Fibroblast of skin of right quadriceps (primary cell): ENCODE data around the gene SCARB1.

Experiments
- DNase-seq: peaks from one replicate; pipeline ENCODE4 v3.0.0-alpha.2; 2013

Gene SCARB1

DNA sequence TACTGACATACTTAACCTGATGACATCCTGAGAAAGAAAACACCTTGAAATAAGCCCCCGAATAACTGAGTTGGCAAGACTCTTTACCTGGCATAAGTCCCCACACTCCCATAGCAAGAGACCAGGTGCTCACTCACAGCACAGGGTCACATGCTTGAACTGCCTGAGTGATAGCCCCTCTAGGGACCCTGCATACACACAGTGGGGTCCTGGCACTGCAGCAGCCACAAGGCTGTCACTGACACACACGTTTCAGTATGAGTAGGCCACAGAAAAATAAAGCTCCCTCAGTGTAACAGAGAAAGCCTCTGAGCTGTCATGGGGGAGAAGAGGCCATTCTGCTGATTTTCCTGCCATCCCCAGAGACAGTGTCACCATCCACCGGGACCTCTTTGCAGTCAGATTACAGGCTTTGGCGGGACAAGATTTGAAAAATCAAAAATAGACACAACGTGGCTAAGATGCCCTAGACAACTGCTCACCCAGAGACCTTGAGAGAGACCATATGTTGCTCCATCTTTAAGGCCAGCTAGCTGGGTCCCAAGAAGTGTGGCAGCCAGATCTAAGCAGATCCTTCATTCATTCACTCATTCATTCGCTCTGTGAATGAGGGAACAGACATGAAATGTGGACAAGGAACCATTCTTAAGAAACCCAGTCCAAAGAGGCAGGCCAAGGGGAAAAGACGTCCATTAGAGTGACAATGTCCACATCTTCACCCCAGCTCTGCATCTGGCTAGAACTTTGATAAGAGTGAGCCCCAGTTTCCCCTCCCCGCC is 1.6 kb downstream of the SCARB1 start:
- DNase-seq = no peak

DNA sequence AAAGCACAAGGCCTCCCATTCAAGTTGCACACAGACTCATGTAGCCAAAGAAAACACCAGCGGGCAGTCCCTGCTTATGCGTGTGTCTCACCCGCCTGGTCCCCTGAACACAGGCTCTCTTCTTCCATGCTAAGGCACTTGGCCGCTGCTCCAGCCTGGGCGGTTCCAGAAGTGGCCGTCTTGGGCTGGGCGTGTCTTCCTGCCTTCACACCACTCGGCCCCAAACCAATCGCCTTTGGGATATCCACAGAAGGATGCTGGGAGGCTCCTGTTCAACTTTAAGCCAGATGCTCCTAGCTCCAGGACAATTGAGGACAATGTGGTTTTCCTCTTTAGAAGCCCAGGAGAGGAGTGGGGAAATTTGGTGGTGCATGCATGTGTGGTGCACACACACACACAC is 2.2 kb downstream of the SCARB1 start:
- no peak for DNase-seq

DNA sequence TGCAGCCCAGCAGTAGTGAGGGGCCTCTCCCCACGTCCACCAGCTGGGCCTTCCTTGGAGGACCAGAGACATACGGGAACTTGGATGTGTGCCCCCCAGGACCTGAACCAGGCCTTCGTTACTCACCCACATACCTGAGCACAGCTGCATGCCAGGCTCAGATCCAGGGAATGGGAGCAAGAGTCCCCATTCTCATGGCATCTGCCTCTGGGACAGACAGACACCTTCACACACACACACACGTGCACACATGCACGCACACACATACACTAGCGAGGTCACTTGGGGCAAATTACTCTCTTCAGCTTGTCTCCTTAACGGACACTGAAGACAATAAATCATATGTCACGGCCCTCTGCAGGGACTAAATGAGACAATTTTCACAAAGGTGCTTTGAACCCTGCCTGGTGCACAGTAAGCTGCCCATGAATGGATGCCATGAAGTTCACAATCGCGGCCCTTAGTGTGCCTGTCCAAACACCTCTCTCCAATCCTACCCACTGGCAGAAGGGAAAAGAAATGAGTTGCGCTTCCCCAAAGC is 5.7 kb downstream of the SCARB1 start:
- DNase-seq = no peak

DNA sequence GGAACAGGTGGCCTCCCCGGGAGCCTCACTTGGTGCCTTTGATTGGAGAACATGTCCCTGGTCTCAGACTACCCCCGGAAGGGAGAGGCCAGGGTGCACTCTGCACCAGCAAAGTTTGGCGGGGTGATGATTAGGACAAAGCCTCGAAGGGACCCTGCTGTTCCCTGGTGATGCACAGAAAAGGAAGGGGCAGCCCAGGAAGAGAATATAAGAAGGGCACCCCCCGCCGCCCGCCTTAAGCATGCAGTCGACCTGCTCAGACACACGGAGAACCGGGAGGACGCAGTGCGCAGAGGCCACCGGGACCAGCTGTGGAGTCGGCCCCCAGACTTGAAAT is 6.9 kb downstream of the SCARB1 start:
- DNase-seq = no peak

DNA sequence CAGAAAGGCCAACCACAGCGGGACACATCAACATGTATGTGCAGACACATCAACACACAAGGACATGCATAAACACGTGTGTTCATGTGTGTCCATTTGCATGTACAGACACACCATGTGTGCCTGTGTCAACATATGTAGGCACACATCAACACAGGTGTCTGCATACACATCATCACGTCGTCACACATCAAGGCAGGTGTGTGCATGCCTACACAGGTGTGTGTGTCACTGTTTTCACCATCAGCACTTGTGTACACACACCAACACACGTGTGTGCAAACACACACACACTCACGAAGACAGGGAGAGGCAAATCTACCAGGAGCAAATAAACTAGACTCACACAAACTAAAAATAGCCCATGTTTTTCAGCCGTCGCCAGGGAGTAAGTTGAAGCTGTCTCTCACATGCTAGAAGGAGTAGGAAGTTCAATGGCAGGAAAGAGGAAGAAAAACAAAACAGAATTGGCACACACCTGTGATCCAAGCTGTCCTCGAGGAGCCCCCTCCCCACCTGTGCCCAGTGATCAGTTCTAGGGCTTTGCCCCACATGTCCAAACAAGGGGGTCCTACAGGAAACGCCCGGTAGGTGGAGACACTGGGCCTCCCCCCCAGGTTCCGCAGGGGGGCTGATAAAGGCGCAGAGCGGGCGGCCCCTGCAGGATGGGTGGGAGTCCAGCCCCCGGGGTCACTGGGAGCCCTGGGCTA is 7.4 kb downstream of the SCARB1 start:
- no peak for DNase-seq

DNA sequence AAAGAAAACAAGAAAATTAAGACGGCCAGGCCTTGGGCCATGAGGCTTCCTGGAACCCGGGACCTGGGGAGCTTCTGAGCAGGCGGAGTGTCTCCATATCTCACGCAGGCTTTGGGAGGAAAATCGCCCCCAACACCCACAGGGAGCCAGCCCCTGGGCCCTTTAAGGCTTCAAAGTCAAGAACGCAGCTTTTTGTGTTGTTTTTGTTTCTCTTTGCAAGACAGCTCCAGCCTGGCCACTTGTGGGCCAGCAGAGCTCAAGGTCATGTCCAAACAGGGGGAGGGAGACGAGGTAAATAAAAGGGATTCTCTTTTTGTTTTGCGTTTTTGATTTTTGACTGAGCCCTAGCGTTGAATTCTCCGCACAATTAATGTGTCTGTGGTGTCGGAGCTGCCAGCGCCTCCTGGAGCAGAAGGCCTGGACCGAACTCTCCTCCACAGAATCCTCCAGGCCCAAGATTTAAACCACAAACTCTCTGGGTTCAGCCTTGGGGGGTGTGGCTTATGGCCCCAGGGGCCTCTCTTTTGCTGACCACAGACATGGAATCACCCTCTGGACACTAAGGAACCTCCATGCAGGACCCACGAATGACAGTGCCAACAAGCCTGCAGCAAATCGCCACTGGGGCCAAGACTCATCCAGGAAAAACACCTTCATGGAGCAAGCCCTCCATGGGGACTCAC is 8.2 kb downstream of the SCARB1 start:
- no peak for DNase-seq

DNA sequence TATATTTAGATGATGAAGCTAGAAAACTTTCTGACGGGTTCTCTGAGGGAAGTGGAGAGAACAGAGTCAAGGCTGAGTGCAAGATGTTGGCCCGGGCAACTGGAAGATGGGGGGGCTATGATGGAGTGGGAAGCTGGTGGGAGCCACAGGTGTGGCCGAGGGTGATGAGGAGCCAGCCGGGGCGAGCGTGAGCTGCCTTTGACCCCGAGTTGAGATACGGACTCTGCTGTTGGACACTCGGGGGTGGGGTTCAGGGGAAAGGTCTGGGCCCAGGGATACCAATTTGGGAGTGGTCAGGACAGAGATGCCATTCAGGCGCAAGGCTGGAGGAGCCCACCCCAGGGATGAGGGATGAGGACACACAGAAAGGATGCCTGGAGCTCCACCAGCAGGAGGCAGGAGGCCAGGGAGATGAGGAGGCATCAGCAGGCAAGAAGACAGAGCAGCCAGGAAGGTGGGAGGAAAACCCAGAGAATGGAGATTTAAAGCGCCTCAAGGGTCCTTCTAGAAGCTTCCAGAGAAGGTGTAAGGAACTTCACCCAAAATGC is 9.0 kb downstream of the SCARB1 start:
- no peak for DNase-seq

DNA sequence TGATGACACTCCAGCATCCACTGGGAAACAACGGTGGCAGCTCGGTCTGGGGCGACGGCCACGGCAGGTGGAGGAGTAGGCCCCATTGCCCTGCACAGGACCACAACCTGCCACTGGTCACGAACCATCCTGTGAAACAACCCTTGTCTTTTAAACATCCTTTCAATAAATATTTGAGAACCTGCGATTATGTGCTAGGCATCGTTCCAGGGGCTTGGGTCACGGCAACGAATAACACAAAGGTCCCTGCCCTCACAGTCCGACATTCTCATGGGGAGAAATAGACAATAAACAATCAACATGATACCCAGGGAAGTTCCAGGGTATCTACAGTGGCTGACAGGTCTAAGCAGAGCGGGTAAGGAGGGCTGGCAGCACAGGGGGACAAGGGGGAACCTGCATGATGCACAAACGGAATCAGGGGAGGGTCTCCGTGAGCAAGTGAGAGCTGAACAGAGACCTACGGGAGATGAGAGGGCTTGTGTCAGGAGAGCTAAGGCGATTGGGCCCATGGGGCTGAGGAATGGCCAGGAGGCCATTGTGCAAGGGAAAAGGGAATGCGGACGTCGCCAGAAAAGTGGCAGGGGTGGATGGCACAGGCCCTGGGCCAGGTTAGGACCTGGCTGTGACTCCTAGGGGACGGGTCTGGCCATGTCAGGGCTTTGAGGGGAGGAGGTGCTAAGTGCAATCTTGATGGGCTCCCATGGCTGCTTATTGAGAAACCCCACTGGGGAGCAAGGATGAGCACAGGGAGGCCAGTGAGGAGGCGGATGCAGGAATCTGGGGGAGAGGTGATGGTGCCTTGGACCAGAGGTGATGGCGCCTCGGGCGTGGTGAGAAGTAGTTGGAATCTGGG is 9.7 kb downstream of the SCARB1 start:
- DNase-seq = no peak

DNA sequence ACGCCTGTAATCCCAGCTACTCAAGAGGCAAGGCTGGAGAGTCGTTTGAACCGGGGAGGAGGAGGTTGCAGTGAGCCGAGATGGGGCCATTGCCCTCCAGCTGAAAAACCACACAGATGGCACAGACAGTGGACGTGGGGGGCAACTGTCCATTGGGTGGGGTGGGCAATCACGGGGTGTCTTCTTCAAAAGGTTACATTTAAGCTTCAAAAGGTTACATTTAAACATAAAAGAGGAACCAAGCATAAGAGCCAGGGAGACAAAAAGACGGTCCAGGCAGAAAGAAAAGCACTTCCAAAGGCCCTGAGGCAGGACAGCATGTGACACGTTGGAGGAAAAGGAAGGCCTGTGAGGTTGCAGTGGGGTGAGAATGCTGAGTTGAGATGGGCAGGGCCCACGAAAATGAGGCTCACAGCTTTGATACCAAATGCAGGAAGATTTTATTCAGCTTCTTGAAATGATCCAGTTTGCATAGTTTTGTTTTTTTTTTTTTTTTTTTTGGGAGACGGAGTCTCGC is 10.7 kb downstream of the SCARB1 start:
- DNase-seq = no peak

DNA sequence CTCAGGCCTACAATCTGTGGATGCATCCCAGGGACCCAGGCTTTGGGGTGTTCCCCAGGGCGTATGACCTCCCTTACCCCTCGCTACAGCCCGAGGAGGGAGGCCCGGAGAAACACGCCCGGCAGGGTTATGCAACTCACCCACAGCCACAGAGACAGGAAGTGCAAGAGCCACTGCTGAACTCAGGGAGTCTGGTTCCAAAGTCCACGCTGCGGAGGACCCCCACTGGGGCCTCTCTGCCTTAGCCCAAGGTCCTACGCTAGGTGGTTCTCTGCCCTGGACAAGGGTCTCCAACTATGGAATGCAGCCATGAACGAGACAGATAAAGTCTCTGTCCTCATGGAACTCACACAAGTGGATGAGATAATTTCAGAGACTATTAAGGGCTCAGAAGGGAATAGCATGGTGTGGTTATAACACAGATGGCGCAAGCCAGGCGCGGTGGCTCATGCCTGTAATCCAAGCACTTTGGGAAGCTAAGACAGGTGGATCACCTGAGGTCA is 11.3 kb downstream of the SCARB1 start:
- DNase-seq = no peak

DNA sequence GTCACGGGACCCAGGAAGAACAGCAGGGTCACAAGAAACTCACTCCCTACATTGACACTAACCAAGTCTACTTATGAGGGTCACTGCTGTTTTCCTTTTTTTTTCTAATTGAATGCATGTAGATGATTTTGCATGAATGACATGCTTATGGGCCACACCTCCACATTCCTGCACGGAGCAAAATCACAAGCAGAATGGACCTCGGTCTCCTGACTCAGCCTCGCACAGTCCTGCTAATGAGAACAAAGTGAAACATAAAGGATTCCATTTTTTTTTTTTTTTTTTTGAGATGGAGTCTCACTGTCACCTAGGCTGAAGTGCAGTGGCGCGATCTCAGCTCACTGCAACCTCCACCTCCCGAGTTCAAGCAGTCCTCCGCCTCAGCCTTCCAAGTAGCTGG is 12.3 kb downstream of the SCARB1 start:
- DNase-seq = no peak

DNA sequence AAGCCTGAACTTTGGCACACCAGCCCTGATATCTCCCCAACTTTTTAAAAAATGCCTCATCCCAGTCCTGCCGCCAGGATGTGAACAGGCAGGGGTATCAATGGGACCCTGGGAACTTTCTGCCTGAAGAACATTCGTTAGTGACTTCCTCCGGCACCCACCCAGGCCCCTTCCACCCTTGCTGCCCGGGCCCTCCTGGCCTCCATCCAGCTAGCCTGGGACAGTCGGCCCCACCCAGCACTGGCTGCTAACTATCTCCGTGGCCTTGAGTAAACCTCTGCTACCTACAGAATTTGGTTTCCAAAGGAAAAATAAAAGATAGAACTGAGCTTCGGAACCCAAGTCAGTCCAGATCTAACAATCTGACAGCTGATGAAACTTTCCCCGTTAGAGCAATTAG is 14.3 kb downstream of the SCARB1 start:
- DNase-seq = no peak

DNA sequence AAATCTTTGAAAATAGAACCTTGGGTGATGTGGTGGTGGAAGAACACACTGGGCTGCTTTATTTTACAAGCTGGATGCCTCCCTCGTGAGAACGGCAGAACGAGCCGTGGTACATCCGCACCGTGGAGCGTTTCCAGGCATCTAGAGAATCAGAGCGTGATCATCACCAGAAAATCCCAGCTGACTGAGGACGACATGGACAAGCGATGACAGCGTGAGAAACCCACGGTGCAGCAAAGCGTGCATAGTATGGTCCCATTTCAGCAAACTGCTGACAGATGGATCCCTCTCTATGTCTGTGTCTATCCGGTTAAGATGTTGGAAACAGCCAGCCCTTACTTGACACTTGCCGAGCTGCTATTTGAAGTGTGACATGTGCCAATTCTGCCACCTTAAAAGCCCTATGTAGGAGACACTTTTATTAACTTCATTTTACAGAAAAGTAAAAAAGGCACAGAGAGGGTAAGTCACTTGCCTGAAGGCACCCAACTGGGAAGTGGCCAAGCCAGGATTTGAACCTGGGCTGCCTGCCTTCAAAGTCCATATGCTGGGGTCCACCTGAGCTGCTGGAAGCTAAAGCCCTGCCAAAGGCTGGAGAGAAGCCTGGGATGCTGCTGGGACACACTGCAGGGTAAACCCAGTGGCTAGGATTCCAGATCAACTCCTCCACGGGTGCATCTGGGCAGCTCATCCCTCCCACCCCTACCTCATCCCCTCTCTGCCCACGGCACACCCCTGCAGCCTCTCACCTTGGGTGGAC is 14.9 kb downstream of the SCARB1 start:
- no peak for DNase-seq

DNA sequence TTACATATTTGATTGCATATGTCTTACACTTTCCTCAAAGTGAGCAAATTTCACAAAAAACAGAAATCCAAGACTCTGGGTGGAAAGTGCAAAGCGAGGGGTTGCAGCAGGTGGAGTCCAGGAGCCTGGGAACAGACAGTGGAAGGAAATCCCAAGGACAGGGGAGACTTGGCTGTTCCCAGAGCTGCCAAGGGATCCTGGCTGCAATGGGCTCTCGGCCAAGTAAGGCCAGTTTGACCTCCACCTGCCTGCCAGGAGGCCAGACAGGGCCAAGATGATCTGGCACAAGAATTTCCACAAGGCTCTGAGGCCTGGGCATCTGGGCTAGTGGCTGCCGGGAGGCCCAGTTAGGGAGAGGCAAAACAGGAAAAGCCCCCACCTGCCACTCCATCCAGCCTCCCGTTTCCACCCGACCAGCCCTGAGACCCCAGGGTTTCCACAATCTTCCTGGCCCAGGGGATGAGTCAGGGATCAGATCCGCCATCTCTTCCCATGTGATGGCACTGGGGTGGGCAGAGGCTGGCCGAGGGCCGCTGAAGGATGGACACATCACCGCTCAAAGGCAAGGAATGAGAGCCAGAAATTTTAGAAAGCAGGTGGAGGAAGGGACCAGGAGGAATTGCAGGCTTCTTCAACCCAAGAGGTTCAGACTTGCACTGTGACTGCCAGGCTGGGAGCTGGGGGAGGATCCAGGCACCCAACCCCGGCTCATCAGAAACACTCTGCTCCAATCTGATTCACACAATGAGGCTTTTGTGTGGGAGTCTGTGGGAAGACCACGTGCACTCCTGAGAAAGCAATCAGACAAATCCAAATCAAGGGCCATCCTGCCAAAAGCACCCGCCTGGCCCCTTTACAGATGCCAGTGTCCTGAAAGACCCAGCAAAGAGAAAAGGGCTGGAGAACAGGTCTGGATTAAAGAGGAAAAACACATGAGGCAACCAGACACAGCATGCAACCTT is 16.3 kb downstream of the SCARB1 start:
- DNase-seq = no peak

DNA sequence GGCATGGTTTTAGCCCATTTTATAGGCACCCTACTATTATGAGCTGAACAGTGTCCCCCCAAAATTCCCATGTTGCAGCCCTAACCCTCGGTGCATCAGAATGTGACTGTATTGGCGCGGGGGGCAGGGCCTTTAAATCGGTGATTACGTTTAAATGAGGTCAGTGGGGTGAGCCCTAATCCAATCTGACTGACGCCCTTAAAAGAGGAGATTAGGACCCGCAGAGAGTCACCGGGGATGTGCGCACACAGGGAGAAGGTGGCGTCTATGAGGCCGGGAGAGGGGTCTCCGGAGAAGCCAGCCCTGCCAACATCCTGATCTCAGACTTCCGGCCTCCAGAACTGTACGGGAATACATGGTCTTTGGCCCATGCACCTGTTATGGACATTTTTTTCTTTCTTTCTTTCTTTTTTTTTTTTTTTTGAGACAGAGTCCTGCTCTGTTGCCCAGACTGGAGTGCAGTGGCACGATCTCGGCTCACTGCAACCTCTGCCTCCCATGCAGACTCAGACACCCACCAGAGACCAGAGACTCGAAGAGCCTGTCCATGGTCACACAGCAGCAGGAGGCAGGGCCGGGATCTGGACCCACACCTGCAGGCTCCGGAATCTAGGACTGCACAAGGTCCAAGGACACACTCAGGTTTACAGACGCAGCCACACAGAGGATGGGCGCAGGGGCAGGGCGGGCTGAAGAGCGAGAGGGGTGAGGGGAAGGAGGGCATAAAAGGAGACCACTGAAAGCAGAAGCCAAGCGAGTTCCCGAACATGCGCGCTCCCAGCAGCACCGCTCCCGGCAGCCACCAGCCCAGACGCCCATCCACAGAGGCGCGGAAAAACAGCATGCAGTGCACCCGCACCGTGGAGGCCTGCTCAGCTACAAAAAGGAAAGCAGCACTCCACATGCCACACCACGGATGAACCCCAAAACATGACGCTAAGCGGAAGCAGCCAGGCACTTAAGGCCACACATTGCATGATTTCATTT is 19.0 kb downstream of the SCARB1 start:
- DNase-seq = no peak

DNA sequence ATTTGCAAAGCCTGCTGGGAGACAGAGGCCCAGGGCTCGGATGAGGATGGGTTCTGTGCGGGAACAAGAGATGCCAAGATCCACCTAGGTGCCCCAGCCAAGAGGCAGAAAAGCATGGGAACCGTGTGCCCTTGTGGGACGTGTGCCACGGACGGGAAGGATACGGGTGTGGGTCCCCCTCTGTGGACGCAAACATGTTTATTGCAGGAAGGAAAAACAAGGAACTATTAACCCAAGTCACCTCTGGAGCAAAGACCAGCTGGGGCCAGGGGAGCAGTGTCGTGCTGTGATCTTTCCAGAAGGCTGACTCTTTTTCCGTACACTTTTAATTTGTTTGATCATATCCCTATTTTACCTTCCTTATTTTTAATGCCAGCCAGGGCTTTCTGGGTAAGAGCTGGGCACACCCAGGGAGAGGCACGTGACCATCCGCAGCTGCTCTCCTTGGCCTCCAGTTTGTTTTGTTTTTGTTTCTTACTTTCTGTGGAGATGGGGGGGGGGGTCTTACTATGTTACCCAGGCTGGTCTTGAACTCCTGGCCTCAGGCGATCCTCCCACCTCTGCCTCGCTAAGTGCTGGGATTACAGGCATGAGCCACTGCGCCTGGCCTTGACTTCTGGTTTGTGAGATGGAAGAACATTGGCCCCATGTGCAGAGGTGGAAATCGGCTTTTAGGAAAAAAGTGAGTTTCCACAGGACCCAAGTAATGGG is 20.7 kb downstream of the SCARB1 start:
- no peak for DNase-seq

DNA sequence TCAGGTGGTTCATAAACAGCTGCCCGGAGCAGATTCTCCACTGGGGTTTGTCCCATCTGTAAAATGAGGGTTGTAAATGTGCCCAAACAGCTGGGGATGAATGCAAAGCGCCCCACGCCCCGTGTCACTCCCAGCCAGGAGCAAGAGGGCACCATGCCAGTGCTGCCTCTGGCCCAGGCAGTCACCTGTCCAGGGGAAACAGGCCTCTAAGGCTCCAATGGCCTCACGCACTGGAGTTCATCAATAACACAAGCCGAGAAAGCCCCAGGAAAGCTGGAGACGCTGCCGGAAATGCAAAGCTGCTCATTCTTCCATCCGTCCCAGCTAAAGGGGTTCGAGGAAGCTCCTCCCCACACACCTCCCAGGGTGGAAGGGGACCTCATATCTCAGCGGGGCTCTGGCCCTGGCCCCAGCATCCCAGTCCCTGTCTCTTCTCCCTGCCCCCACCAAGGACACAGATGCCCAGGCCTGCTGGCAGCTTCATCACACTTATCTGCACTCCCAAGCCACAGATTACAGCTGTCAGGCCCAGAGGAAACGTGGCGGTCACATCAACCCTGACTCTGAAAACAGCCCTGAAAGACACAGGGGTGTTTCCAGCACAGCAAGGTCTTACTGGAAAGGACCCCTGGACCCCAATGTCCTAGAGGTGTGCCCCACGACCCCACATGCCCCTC is 21.5 kb downstream of the SCARB1 start:
- no peak for DNase-seq

DNA sequence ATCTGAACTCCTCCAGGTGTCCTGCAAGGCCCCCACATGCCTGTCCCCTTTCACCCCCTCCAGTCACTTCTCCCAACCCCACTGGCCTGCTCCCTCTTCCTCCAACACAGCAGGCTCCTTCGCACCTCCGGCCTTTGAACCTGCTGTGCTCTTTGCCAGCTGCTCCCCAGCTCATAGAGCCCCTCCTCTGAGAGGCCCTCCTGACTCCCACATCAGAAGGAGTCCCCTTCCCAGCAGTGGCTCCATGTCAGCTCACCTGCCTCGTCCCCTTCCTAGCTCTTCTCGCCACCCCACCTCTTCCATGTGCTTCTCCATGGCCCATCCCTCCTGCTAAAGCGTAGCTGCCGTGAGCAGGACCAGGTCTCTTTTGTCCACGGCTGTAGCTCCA is 22.1 kb downstream of the SCARB1 start:
- DNase-seq = no peak
